Endothelial cell (in vitro differentiated cells): Measurements from ENCODE around the gene CHRNG. TPM values are rescaled to one million over a fixed set of nuclear protein-coding genes. Genes with fewer than 3 reads are reported as not detected.

Experiments
- DNase-seq: peaks from one replicate; pipeline ENCODE4 v3.0.0; 2021; ENCODE audit warnings: low spot score
- H3K27ac Mint-ChIP-seq: one replicate; pipeline ENCODE4 v1.8.0; 2021; ENCODE audit warnings: mixed read lengths, inconsistent platforms; ENCODE audit not compliant: unreplicated experiment
- H3K27me3 Mint-ChIP-seq: one replicate; pipeline ENCODE4 v1.8.0; 2021; ENCODE audit warnings: mild to moderate bottlenecking, moderate library complexity, mixed read lengths, inconsistent platforms; ENCODE audit not compliant: unreplicated experiment
- H3K36me3 Mint-ChIP-seq: one replicate; pipeline ENCODE4 v1.8.0; 2021; ENCODE audit warnings: mild to moderate bottlenecking, low read depth, mixed read lengths, inconsistent platforms; ENCODE audit not compliant: unreplicated experiment
- H3K4me1 Mint-ChIP-seq: one replicate; pipeline ENCODE4 v1.8.0; 2021; ENCODE audit warnings: mild to moderate bottlenecking, mixed read lengths, inconsistent platforms; ENCODE audit not compliant: unreplicated experiment
- H3K4me3 Mint-ChIP-seq: one replicate; pipeline ENCODE4 v1.8.0; 2021; ENCODE audit warnings: mild to moderate bottlenecking, mixed read lengths, inconsistent platforms; ENCODE audit not compliant: unreplicated experiment
- H3K9me3 Mint-ChIP-seq: one replicate; pipeline ENCODE4 v1.8.0; 2021; ENCODE audit warnings: mixed read lengths, inconsistent platforms; ENCODE audit not compliant: unreplicated experiment
- total RNA-seq: library from RNA; stranded (reverse); fragmentation: NEBNext Ultra II Directional; extraction: Animal tissue kit (Norgen Biotek cat#: 25700); gene quantifications from one replicate; pipeline ENCODE4 v1.2.1, GENCODE V29; 2021; ENCODE audit not compliant: unreplicated experiment
- TF ChIP-seq, protein P1 (sequence below): fragments of 200-600 bp; sonication (generic); IDR thresholded peaks from one replicate; pipeline ENCODE4 v1.5.0; 2021; ENCODE audit warnings: antibody characterized with exemption; ENCODE audit not compliant: unreplicated experiment

Gene CHRNG
- total RNA-seq, 1 donor from 2014 or later, result not detected

DNA sequence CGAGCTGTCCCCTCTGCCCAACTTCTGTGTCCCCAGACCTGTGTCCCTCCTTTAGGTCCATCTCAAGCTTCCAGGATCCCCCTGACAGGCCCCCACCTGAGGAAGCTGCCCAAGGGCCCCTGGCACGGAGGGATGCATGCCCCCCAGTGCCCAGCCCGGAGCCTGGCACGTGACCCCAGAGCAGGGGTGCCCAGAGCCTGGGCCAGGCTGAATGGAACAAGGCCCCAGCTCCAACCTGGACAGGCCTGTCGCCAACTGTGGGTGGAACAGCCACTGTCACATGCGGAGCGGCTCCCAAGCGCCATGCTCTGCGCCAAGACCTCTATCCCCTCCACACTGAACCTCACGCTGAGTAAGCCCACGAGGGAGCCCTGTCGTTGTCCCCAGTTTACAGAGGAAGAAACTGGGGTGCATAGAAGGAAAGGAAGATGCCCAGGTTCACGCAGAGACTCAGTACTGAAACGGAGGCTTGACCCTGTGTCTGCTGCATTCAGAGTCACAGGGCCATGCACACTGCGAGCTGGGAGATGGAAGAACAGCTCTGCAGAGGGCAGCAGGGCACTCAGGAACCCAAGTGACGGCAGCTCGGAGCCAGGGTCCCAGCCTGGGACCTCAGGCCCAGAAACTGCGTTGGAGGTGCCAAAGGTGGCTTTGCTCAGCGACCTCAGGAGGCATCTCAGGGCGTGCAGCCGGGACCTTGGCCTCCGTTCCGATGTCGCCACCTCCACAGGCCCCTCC, 46.4 kb upstream of the CHRNG start:
- no peak overlapping the region for H3K4me3 Mint-ChIP-seq
- peaks cover 15% of the 10 kb centered on the region for H3K27me3 Mint-ChIP-seq
- TF ChIP-seq, protein P1, sequence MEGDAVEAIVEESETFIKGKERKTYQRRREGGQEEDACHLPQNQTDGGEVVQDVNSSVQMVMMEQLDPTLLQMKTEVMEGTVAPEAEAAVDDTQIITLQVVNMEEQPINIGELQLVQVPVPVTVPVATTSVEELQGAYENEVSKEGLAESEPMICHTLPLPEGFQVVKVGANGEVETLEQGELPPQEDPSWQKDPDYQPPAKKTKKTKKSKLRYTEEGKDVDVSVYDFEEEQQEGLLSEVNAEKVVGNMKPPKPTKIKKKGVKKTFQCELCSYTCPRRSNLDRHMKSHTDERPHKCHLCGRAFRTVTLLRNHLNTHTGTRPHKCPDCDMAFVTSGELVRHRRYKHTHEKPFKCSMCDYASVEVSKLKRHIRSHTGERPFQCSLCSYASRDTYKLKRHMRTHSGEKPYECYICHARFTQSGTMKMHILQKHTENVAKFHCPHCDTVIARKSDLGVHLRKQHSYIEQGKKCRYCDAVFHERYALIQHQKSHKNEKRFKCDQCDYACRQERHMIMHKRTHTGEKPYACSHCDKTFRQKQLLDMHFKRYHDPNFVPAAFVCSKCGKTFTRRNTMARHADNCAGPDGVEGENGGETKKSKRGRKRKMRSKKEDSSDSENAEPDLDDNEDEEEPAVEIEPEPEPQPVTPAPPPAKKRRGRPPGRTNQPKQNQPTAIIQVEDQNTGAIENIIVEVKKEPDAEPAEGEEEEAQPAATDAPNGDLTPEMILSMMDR, result no peak
- no peaks in the 10 kb centered on the region for H3K9me3 Mint-ChIP-seq
- DNase-seq, result no peak
- no peaks in the 10 kb centered on the region for H3K36me3 Mint-ChIP-seq
- no peak overlapping the region for H3K27ac Mint-ChIP-seq
- no peaks in the 10 kb centered on the region for H3K4me1 Mint-ChIP-seq

DNA sequence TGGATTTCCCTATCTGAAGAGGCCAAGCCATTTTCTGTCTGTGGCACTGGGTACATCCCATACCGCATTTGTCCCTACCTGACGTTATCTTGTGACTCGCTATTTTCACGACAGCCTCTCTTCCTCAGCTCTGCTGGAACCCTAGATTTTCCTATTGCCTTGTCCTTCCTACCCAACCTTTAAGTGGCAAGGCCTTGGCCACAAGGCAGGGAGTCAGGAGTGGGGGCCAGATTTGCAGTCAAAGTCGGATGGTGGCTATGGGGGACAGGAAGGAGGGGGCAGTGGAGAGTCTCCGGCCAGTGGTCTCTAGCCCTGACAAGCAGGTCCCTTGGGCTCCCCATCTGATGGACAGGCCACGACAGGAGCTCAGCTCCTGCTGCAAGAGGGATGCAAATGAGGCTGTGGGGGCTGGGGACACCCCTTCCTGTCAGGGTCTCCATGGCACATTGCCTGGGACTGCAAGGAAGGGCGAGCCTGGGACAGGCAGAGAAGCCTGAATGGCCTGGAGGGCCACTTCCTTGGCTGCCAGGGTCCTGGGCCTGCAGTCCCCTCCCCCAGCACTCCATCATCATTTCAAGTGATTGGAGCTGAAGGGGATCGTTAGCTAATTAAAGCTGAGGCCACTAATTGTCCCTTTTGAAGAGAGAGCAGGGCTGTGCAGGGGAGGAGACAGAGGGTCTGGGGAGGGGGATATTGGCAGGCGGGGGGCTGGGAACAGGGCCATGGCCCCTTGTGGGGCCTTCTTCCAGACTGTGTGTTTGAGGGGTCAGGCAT, 45.6 kb upstream of the CHRNG start:
- no peaks in the 10 kb centered on the region for H3K9me3 Mint-ChIP-seq
- DNase-seq, result no peak
- no peak overlapping the region for H3K4me3 Mint-ChIP-seq
- H3K27ac Mint-ChIP-seq, result no peak overlapping the region
- no peaks in the 10 kb centered on the region for H3K4me1 Mint-ChIP-seq
- peaks cover 11% of the 10 kb centered on the region for H3K27me3 Mint-ChIP-seq
- H3K36me3 Mint-ChIP-seq, result no peaks in the 10 kb centered on the region
- TF ChIP-seq, protein P1, result no peak

DNA sequence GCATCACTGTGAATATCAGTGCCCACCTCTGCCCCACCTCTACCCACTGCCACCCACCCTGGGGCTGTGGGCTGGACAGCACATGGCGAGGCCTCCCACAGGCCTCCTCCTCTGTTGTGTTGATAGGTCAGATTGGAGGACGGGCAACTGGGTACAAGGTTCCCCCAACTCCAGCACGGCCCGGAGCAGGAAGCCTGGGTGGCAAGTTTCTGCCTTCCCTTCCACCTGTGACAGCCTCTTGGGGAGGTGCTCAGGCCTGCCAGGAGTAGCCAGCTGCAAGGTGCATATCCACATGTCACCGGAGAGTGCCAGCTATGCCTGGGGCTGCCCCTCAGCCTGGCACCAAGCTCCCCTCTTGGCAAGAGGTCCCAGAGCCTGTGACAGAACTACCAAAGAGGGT, 45.0 kb upstream of the CHRNG start:
- Mint-ChIP-seq H3K4me3 (no peak overlapping the region), H3K4me1 (no peaks in the 10 kb centered on the region), H3K36me3 (no peaks in the 10 kb centered on the region), H3K27me3 (peaks cover 7% of the 10 kb centered on the region), H3K9me3 (no peaks in the 10 kb centered on the region), H3K27ac (no peak overlapping the region)
- TF ChIP-seq, protein P1, result no peak
- no peak for DNase-seq

DNA sequence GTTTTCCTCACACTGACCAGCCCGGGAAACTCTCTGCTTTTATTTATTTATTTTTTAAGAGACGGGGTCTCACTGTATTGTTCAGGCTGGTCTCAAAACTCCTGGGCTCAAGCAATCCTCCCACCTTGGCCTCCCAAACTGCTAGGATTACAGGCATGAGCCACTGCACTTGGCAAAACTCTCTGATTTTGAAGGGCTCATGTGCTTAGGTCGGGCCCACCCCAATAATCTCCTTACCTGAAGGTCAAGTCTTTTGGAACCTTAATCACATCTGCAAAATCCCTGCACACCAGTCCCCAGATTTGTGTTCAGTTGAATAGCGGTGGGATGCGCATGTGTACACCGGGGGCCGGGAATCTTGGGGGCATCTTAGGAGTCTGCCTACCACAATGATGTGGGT, 44.2 kb upstream of the CHRNG start:
- Mint-ChIP-seq H3K4me3 (no peak overlapping the region), H3K27ac (no peak overlapping the region), H3K36me3 (no peaks in the 10 kb centered on the region), H3K4me1 (no peaks in the 10 kb centered on the region), H3K27me3 (peaks cover 8% of the 10 kb centered on the region), H3K9me3 (no peaks in the 10 kb centered on the region)
- no peak for DNase-seq
- TF ChIP-seq, protein P1, result no peak
